HG03095 (cell line): ENCODE measurements around the gene METTL2B.
A peak's percentile ranks its signal among the peaks of the same experiment; 100 is the strongest.
"Not testable (repeated sequence)": the region's sequence is repeated elsewhere in the genome, so short reads cannot be mapped to it uniquely, and the experiment has no call there.

ENCODE experiments used
- ATAC-seq: cut with Tn5 transposase; IDR thresholded peaks from one replicate; pipeline ENCODE4 v1.9.1; 2021; ENCODE audit warnings: moderate library complexity; ENCODE audit not compliant: unreplicated experiment

Gene METTL2B

GRCh38 chr7:128523932-128524524 is 47.5 kb downstream of the METTL2B start:
- ATAC-seq: not testable (repeated sequence)

DNA sequence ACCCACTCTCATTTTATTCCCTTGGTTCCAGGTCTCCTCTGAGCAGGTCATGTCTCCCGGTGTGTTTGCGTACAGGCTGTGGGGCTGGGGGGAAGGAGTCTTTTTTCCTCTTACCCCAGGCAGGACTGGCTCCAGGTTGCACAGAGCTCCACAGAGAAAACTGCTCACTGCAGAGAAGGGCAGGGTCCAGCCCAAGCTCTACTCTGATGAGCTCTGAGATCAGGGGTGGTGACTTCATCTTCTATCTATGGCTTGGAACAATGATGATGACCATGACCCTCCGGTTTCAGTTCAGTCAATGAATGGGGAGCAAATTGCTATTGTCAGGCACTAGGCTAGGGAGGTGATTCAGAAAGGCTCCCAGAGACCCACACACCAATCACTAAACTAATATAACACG is 49.0 kb downstream of the METTL2B start:
- ATAC-seq: not testable (repeated sequence)

GRCh38 chr7:128526062-128526466 is 49.5 kb downstream of the METTL2B start:
- not testable (repeated sequence) for ATAC-seq

GRCh38 chr7:128529191-128529590 is 52.6 kb downstream of the METTL2B start:
- ATAC-seq: not testable (repeated sequence)

DNA sequence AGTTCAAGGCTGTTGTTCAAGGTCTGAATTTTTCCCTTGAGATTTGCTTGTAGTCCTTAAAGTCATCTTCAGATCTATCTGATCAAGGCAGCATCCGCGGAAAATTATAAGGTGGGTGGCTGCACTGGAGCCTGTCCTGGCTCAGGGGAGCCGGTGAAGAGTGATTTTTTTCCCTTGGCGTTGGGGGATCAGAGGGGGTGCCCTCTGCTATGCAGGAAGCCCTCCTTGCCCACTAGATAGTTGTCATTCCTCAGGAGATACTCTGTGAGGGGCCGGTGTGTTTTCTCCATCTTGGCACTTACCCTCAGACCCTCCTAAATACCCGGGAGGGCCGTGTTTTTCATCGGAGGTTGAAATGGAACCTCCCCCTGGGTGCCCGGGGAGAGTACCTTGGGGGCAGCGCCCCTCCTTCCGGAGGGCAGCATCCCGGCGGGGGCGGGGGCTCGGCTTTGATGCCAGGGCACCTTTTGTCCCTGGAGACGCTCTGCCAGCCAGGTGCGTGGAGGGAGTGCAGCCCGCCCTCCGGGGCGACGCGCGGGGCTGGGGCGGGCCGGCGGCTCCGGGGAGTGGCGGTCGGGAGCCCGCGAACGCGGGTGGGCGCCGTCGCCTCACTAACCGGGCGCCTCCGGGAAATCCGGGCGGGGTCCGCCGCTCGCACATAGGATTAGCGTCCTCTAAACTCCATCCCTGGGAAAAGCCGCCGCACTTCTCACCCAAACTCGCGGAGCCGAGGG is 53.7 kb downstream of the METTL2B start:
- ATAC-seq: peak; percentile 24

DNA sequence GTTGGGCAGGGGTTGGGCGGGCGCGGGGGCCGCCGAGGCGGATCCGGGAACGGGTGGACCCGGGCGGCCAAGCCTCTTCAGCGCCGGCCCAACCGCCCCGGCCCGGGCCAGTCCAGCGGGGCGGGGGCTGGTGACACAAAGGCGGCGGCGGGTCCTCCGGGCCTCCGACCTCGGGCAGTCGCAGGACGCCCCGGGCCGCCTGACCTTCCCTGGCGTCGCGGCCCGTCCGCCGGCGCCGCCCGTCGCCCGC is 54.2 kb downstream of the METTL2B start:
- ATAC-seq: no peak

- ATAC-seq: peak; percentile 74
Measured at GRCh38 chr7:128531105-128531954, 54.8 kb downstream of the METTL2B start.

- not testable (repeated sequence) for ATAC-seq
Measured at GRCh38 chr7:128531955-128532478, 55.5 kb downstream of the METTL2B start.

GRCh38 chr7:128532956-128533355 is 56.4 kb downstream of the METTL2B start:
- ATAC-seq: not testable (repeated sequence)

GRCh38 chr7:128537410-128537809 is 60.9 kb downstream of the METTL2B start:
- ATAC-seq: not testable (repeated sequence)

DNA sequence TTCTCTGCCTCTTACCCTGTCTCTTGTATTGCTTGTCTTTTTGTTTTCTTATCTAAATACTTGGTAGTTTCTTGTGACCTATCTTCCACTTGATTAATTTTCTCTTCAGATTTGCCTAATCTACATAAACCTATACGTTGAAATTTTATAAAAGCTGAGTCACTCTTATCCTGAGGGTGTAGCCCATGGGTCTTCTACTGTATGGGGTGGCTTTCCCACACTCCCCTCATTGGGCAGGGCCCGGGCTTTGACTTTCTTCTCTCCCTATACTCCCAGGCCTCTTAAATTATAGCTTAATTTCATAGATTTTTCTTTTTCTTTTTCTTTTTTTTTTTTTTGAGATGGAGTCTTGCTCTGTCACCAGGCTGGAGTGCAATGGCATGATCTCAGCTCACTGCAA is 66.0 kb downstream of the METTL2B start:
- not testable (repeated sequence) for ATAC-seq

DNA sequence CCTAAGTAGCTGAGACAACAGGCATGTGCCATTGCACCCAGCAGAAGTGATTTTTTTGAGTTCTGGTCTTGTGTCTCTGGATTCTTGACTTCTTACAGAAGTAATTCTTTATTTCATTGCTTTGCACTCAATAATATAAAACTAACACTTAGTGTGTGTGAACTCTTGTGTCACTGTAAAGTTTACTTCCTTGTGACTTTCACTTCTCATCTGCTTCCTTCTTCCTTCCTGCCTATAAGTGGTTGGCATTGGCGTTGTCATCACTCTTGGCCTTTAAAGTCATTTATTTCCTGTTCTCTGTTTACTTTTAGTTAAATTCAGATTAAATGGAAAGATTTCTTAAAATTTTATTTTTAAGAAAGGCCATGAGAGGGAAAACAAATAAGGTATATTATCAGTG is 66.8 kb downstream of the METTL2B start:
- ATAC-seq: not testable (repeated sequence)

- ATAC-seq: not testable (repeated sequence)
Measured at GRCh38 chr7:128546319-128546851, 69.8 kb downstream of the METTL2B start.

DNA sequence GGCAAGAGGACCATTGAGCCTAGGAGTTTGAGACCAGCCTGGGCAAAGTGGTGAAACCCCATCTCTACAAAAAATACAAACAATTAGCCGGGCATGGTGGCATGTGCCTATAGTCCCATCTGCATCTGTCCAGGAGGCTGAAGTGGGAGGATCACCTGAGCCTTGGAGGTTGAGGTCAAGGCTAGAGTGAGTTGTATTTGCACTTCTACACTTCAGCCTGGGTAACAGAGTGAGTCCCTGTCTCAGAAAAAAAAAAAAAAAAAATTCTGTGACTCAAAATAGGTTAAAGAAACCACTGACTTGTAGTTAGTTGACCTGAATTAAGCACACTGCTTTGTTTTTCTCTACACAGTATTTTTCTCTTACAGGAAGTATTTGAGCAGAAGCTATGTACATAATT is 74.4 kb downstream of the METTL2B start:
- no peak for ATAC-seq

DNA sequence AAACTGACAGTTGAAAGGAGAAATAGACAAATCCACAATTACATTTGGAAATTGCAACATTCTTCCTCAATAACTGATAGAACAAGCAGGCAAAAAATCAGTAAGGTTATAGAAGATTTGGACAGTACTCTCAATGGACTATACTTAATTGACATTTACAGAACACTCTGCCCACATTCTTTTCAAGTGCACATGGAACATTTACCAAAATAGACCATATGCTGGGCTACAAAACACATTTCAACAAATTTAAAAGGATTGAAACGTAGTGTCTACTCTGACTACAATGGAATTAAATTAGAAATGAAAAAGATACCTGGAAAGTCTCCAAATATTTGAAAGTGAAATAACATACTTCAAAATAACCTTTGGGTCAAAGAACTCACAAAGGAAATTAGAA is 77.8 kb downstream of the METTL2B start:
- not testable (repeated sequence) for ATAC-seq
